ENCODE measurements around the gene DNAI1.
A peak's percentile ranks its signal among the peaks of the same experiment; 100 is the strongest.
"Not testable (repeated sequence)": the region's sequence is repeated elsewhere in the genome, so short reads cannot be mapped to it uniquely, and the experiment has no call there.

The DNAI1 gene

GRCh38 chr9:34438465-34438864, 20.1 kb upstream of the DNAI1 start:
- not testable (repeated sequence) for H3K27me3 Mint-ChIP-seq (ENCODE audit: low read depth); H3K36me3 Mint-ChIP-seq (ENCODE audit: low read depth); DNase-seq (ENCODE audit: low spot score); H3K4me3 Mint-ChIP-seq; H3K4me1 Mint-ChIP-seq (ENCODE audit: low read depth); H3K27ac Mint-ChIP-seq; H3K9me3 Mint-ChIP-seq

GRCh38 chr9:34440017-34440416, 18.6 kb upstream of the DNAI1 start:
- Mint-ChIP-seq H3K4me1 (ENCODE audit: low read depth) (peaks cover 2% of the 10 kb centered on the region), H3K4me3 (no peak overlapping the region), H3K9me3 (no peaks in the 10 kb centered on the region), H3K27ac (no peak overlapping the region), H3K27me3 (ENCODE audit: low read depth) (no peaks in the 10 kb centered on the region), H3K36me3 (ENCODE audit: low read depth) (no peaks in the 10 kb centered on the region)
- no peak for DNase-seq (ENCODE audit: low spot score)

GRCh38 chr9:34442770-34443169, 15.8 kb upstream of the DNAI1 start:
- Mint-ChIP-seq H3K4me1 (ENCODE audit: low read depth) (peaks cover 2% of the 10 kb centered on the region), H3K36me3 (ENCODE audit: low read depth) (no peaks in the 10 kb centered on the region), H3K9me3 (no peaks in the 10 kb centered on the region), H3K4me3 (no peak overlapping the region), H3K27ac (no peak overlapping the region), H3K27me3 (ENCODE audit: low read depth) (no peaks in the 10 kb centered on the region)
- no peak for DNase-seq (ENCODE audit: low spot score)

GRCh38 chr9:34443533-34443932, 15.1 kb upstream of the DNAI1 start:
- Mint-ChIP-seq H3K9me3 (no peaks in the 10 kb centered on the region), H3K36me3 (ENCODE audit: low read depth) (no peaks in the 10 kb centered on the region), H3K4me3 (no peak overlapping the region), H3K27me3 (ENCODE audit: low read depth) (no peaks in the 10 kb centered on the region), H3K4me1 (ENCODE audit: low read depth) (peaks cover 2% of the 10 kb centered on the region), H3K27ac (no peak overlapping the region)
- DNase-seq (ENCODE audit: low spot score) = no peak

GRCh38 chr9:34443976-34444375, 14.6 kb upstream of the DNAI1 start:
- DNase-seq (ENCODE audit: low spot score) = no peak

GRCh38 chr9:34446468-34446891, 12.1 kb upstream of the DNAI1 start:
- no peaks in the 10 kb centered on the region for H3K9me3 Mint-ChIP-seq
- DNase-seq (ENCODE audit: low spot score) = no peak
- no peaks in the 10 kb centered on the region for H3K27me3 Mint-ChIP-seq (ENCODE audit: low read depth)
- no peaks in the 10 kb centered on the region for H3K36me3 Mint-ChIP-seq (ENCODE audit: low read depth)
- no peak overlapping the region for H3K4me3 Mint-ChIP-seq
- H3K27ac Mint-ChIP-seq = no peak overlapping the region
- H3K4me1 Mint-ChIP-seq (ENCODE audit: low read depth) = peaks cover 7% of the 10 kb centered on the region

More at GRCh38 chr9:34443976-34444375, 14.6 kb upstream of the DNAI1 start:
- H3K36me3 Mint-ChIP-seq (ENCODE audit: low read depth) = no peaks in the 10 kb centered on the region
- no peaks in the 10 kb centered on the region for H3K9me3 Mint-ChIP-seq
- H3K27me3 Mint-ChIP-seq (ENCODE audit: low read depth) = no peaks in the 10 kb centered on the region
- H3K27ac Mint-ChIP-seq = no peak overlapping the region
- peaks cover 2% of the 10 kb centered on the region for H3K4me1 Mint-ChIP-seq (ENCODE audit: low read depth)
- H3K4me3 Mint-ChIP-seq = no peak overlapping the region

GRCh38 chr9:34446951-34447350, 11.7 kb upstream of the DNAI1 start:
- Mint-ChIP-seq H3K4me1 (ENCODE audit: low read depth) (peaks cover 12% of the 10 kb centered on the region), H3K27me3 (ENCODE audit: low read depth) (no peaks in the 10 kb centered on the region), H3K27ac (no peak overlapping the region), H3K9me3 (no peaks in the 10 kb centered on the region), H3K4me3 (no peak overlapping the region), H3K36me3 (ENCODE audit: low read depth) (no peaks in the 10 kb centered on the region)
- DNase-seq (ENCODE audit: low spot score) = no peak

- DNase-seq (ENCODE audit: low spot score) = no peak
- H3K4me3 Mint-ChIP-seq = no peak overlapping the region
- no peaks in the 10 kb centered on the region for H3K36me3 Mint-ChIP-seq (ENCODE audit: low read depth)
- no peaks in the 10 kb centered on the region for H3K27me3 Mint-ChIP-seq (ENCODE audit: low read depth)
- H3K9me3 Mint-ChIP-seq = no peaks in the 10 kb centered on the region
- no peak overlapping the region for H3K27ac Mint-ChIP-seq
- H3K4me1 Mint-ChIP-seq (ENCODE audit: low read depth) = peaks cover 21% of the 10 kb centered on the region
Measured at GRCh38 chr9:34450644-34451043, 8.0 kb upstream of the DNAI1 start.

- H3K36me3 Mint-ChIP-seq (ENCODE audit: low read depth) = no peaks in the 10 kb centered on the region
- H3K4me1 Mint-ChIP-seq (ENCODE audit: low read depth) = peaks cover 23% of the 10 kb centered on the region
- H3K4me3 Mint-ChIP-seq = no peak overlapping the region
- H3K27me3 Mint-ChIP-seq (ENCODE audit: low read depth) = no peaks in the 10 kb centered on the region
- no peak for DNase-seq (ENCODE audit: low spot score)
- H3K27ac Mint-ChIP-seq = no peak overlapping the region
- no peaks in the 10 kb centered on the region for H3K9me3 Mint-ChIP-seq
Measured at GRCh38 chr9:34451135-34451534, 7.5 kb upstream of the DNAI1 start.

- Mint-ChIP-seq H3K4me1 (ENCODE audit: low read depth) (peaks cover 27% of the 10 kb centered on the region), H3K9me3 (no peaks in the 10 kb centered on the region), H3K4me3 (no peak overlapping the region), H3K27me3 (ENCODE audit: low read depth) (no peaks in the 10 kb centered on the region), H3K27ac (no peak overlapping the region), H3K36me3 (ENCODE audit: low read depth) (no peaks in the 10 kb centered on the region)
- DNase-seq (ENCODE audit: low spot score) = peak; percentile 51
Measured at GRCh38 chr9:34451545-34451944, 7.1 kb upstream of the DNAI1 start.

- no peak for DNase-seq (ENCODE audit: low spot score)
- no peak overlapping the region for H3K4me3 Mint-ChIP-seq
- no peaks in the 10 kb centered on the region for H3K27me3 Mint-ChIP-seq (ENCODE audit: low read depth)
- peaks cover 37% of the 10 kb centered on the region for H3K4me1 Mint-ChIP-seq (ENCODE audit: low read depth)
- no peaks in the 10 kb centered on the region for H3K9me3 Mint-ChIP-seq
- H3K36me3 Mint-ChIP-seq (ENCODE audit: low read depth) = no peaks in the 10 kb centered on the region
- no peak overlapping the region for H3K27ac Mint-ChIP-seq
Measured at GRCh38 chr9:34452568-34452967, 6.0 kb upstream of the DNAI1 start.

GRCh38 chr9:34454571-34455065, 4.0 kb upstream of the DNAI1 start:
- Mint-ChIP-seq H3K36me3 (ENCODE audit: low read depth) (no peaks in the 10 kb centered on the region), H3K9me3 (no peaks in the 10 kb centered on the region)

GRCh38 chr9:34456151-34456550, 2.5 kb upstream of the DNAI1 start:
- H3K27ac Mint-ChIP-seq = no peak overlapping the region

More at GRCh38 chr9:34454571-34455065, 4.0 kb upstream of the DNAI1 start:
- Mint-ChIP-seq H3K27me3 (ENCODE audit: low read depth) (peaks cover 8% of the 10 kb centered on the region), H3K4me1 (ENCODE audit: low read depth) (peaks cover 48% of the 10 kb centered on the region), H3K4me3 (no peak overlapping the region), H3K27ac (no peak overlapping the region)
- peak; percentile 26 for DNase-seq (ENCODE audit: low spot score)

GRCh38 chr9:34456746-34457145, 1.9 kb upstream of the DNAI1 start:
- DNase-seq (ENCODE audit: low spot score) = no peak
- Mint-ChIP-seq H3K9me3 (no peaks in the 10 kb centered on the region), H3K4me3 (peak overlapping the region; percentile 91), H3K36me3 (ENCODE audit: low read depth) (no peaks in the 10 kb centered on the region), H3K27me3 (ENCODE audit: low read depth) (peaks cover 15% of the 10 kb centered on the region), H3K4me1 (ENCODE audit: low read depth) (peaks cover 41% of the 10 kb centered on the region), H3K27ac (no peak overlapping the region)

More at GRCh38 chr9:34456151-34456550, 2.5 kb upstream of the DNAI1 start:
- peaks cover 47% of the 10 kb centered on the region for H3K4me1 Mint-ChIP-seq (ENCODE audit: low read depth)
- H3K4me3 Mint-ChIP-seq = peak overlapping the region; percentile 91
- no peaks in the 10 kb centered on the region for H3K36me3 Mint-ChIP-seq (ENCODE audit: low read depth)
- DNase-seq (ENCODE audit: low spot score) = no peak
- peaks cover 15% of the 10 kb centered on the region for H3K27me3 Mint-ChIP-seq (ENCODE audit: low read depth)
- H3K9me3 Mint-ChIP-seq = no peaks in the 10 kb centered on the region

GRCh38 chr9:34457266-34458012, 1.2 kb upstream of the DNAI1 start:
- H3K9me3 Mint-ChIP-seq = no peaks in the 10 kb centered on the region
- peak overlapping the region; percentile 73 for H3K27ac Mint-ChIP-seq
- H3K4me1 Mint-ChIP-seq (ENCODE audit: low read depth) = peaks cover 37% of the 10 kb centered on the region
- no peaks in the 10 kb centered on the region for H3K36me3 Mint-ChIP-seq (ENCODE audit: low read depth)
- H3K27me3 Mint-ChIP-seq (ENCODE audit: low read depth) = peaks cover 15% of the 10 kb centered on the region
- H3K4me3 Mint-ChIP-seq = peak overlapping the region; percentile 91
- DNase-seq (ENCODE audit: low spot score) = no peak
